CD4-positive, alpha-beta memory T cell (primary cell): Measurements from ENCODE around the gene LSM2. TPM values are rescaled to one million over a fixed set of nuclear protein-coding genes. Genes with fewer than 3 reads are reported as not detected.

Experiments
- CTCF ChIA-PET: fragments of 350-600 bp; sonication (Branson Sonifier 250); formaldehyde crosslinking; loops from one replicate; lab custom pipeline; 2021; ENCODE audit warnings: inconsistent platforms; ENCODE audit not compliant: partially characterized antibody; lab: Charles Lee
- POLR2A ChIA-PET: fragments of 350-600 bp; sonication (Branson Sonifier 250); formaldehyde crosslinking; loops from one replicate; lab custom pipeline; 2021; ENCODE audit not compliant: partially characterized antibody; lab: Charles Lee
- DNase-seq, 5 donors: peaks; one replicate each; pipeline versions ENCODE4 v3.0.0 to v3.0.0-alpha.2; 2020 to 2022; ENCODE audit warnings: mixed read lengths in 1 of 5
- H3K27ac ChIP-seq: one replicate; pipeline ENCODE4 v1.7.0; 2013; ENCODE audit warnings: low read depth, low read length
- H3K27me3 ChIP-seq: 2 replicates; pipeline ENCODE4 v1.7.0; 2013; ENCODE audit warnings: mild to moderate bottlenecking, low read length, moderate library complexity; ENCODE audit not compliant: insufficient read depth
- H3K36me3 ChIP-seq: 2 replicates; pipeline ENCODE4 v1.7.0; 2013; ENCODE audit warnings: mild to moderate bottlenecking, low read length, moderate library complexity; ENCODE audit not compliant: insufficient read depth
- H3K4me1 ChIP-seq: 2 replicates; pipeline ENCODE4 v1.7.0; 2013; ENCODE audit warnings: mild to moderate bottlenecking, low read length, moderate library complexity; ENCODE audit not compliant: insufficient read depth
- H3K4me3 ChIP-seq, 2 donors: one replicate each; pipeline ENCODE4 v1.7.0; 2013; ENCODE audit warnings: low read length in 2 of 2, mild to moderate bottlenecking in 1 of 2
- H3K9me3 ChIP-seq, 2 donors: one replicate each; pipeline ENCODE4 v1.7.0; 2013; ENCODE audit warnings: low read length in 2 of 2, control low read depth in 1 of 2; ENCODE audit not compliant: control insufficient read depth in 1 of 2
- H3K27ac Mint-ChIP-seq, 7 donors: one replicate each; pipeline ENCODE4 v1.8.0; 2020 to 2021; ENCODE audit warnings: mixed read lengths in 7 of 7, mild to moderate bottlenecking in 6 of 7, inconsistent platforms in 3 of 7, moderate library complexity in 3 of 7
- H3K27me3 Mint-ChIP-seq, 2 donors: one replicate each; pipeline ENCODE4 v1.8.0; 2020 to 2021; ENCODE audit warnings: mixed read lengths in 2 of 2
- H3K36me3 Mint-ChIP-seq, 2 donors: one replicate each; pipeline ENCODE4 v1.8.0; 2020 to 2021; ENCODE audit warnings: mixed read lengths in 2 of 2, inconsistent platforms in 1 of 2, mild to moderate bottlenecking in 1 of 2
- H3K4me1 Mint-ChIP-seq, 4 donors: one replicate each; pipeline ENCODE4 v1.8.0; 2020 to 2021; ENCODE audit warnings: mixed read lengths in 4 of 4, mild to moderate bottlenecking in 1 of 4
- H3K4me3 Mint-ChIP-seq, 8 donors: one replicate each; pipeline ENCODE4 v1.8.0; 2020 to 2021; ENCODE audit warnings: mixed read lengths in 8 of 8, mild to moderate bottlenecking in 7 of 8, moderate library complexity in 6 of 8, inconsistent platforms in 3 of 8
- H3K9me3 Mint-ChIP-seq, 8 donors: one replicate each; pipeline ENCODE4 v1.8.0; 2020 to 2021; ENCODE audit warnings: mixed read lengths in 8 of 8, mild to moderate bottlenecking in 5 of 8, inconsistent platforms in 3 of 8, moderate library complexity in 1 of 8
- intact Hi-C: fragments of 100-400 bp; cut with micrococcal nuclease; formaldehyde crosslinking; loops from one replicate; pipeline ENCODE4 v1.15.1; 2023
- polyA plus RNA-seq, 2 donors: library from polyadenylated mRNA; unstranded; fragments of 300-500 nt; fragmentation: Illumina TruSeq; gene quantifications; one replicate each; pipeline ENCODE4 v1.2.3, GENCODE V29; 2021
- total RNA-seq, 2 experiments: library from RNA; stranded (reverse); gene quantifications; one replicate each; pipeline ENCODE4 v1.2.3, GENCODE V29; 2021

LSM2 gene
- total and polyA plus RNA-seq, 4 experiments from 2014 or later, result 30.0 to 80.4 (median 51.0) TPM

- no peaks in the 10 kb centered on the region for H3K4me1 ChIP-seq
- no peak overlapping the region for H3K27ac ChIP-seq
- Mint-ChIP-seq H3K4me3 (no peak overlapping the region), H3K27ac (peak overlapping the region in 1 of 7 donors; percentile 12), H3K4me1 (peaks cover 0 to 5% (median 3%) of the 10 kb centered on the region in 4 donors), H3K27me3 (no peaks in the 10 kb centered on the region), H3K36me3 (peaks cover 5 to 11% of the 10 kb centered on the region in 2 donors), H3K9me3 (no peaks in the 10 kb centered on the region)
- ChIA-PET POLR2A (no interaction called here), CTCF (no interaction called here)
- no peak for DNase-seq
- H3K27me3 ChIP-seq, result no peaks in the 10 kb centered on the region
- H3K9me3 ChIP-seq, result no peaks in the 10 kb centered on the region
- intact Hi-C loops, result no loop called here
- H3K36me3 ChIP-seq, result no peaks in the 10 kb centered on the region
- H3K4me3 ChIP-seq, result no peak overlapping the region
These were observed 43.7 kb downstream of the LSM2 start for GRCh38 chr6:31762878-31763618.

GRCh38 chr6:31762356-31762755 is 44.4 kb downstream of the LSM2 start, which contains the start of gene SAPCD1:
SAPCD1 (plus strand) TSS chr6:31762656; CDS start chr6:31763055, 399 bp downstream.
- Histone ChIP-seq H3K4me3 (no peak within 1 kb of the TSS), H3K27ac (no peak within 1 kb of the TSS), H3K27me3 (no peaks in the 10 kb centered on the region), H3K4me1 (no peaks in the 10 kb centered on the region), H3K36me3 (no peaks in the 10 kb centered on the region), H3K9me3 (no peaks in the 10 kb centered on the region)
- H3K27ac Mint-ChIP-seq, result peak within 1 kb of the TSS in 3 of 7 donors; percentile 12 to 55 (median 32)
- intact Hi-C loops, result no loop called here
- H3K9me3 Mint-ChIP-seq, result no peaks in the 10 kb centered on the region
- H3K27me3 Mint-ChIP-seq, result no peaks in the 10 kb centered on the region
- H3K4me1 Mint-ChIP-seq, result peaks cover 0 to 5% (median 3%) of the 10 kb centered on the region in 4 donors
- ChIA-PET POLR2A (no interaction called here), CTCF (no interaction called here)
- no peak within 1 kb of the TSS for H3K4me3 Mint-ChIP-seq
- no peak for DNase-seq
- H3K36me3 Mint-ChIP-seq, result peaks cover 5 to 11% of the 10 kb centered on the region in 2 donors

GRCh38 chr6:31761343-31761742 is 45.4 kb downstream of the LSM2 start:
- no peaks in the 10 kb centered on the region for H3K36me3 ChIP-seq
- ChIA-PET POLR2A (no interaction called here), CTCF (no interaction called here)
- no peak overlapping the region for H3K4me3 Mint-ChIP-seq
- H3K27ac Mint-ChIP-seq, result peak overlapping the region in 1 of 7 donors; percentile 35
- no peak overlapping the region for H3K27ac ChIP-seq
- H3K4me1 ChIP-seq, result no peaks in the 10 kb centered on the region
- H3K9me3 ChIP-seq, result no peaks in the 10 kb centered on the region
- no peak overlapping the region for H3K4me3 ChIP-seq
- no peaks in the 10 kb centered on the region for H3K27me3 Mint-ChIP-seq
- DNase-seq, result no peak
- intact Hi-C loops, result no loop called here
- peaks cover 0 to 5% (median 3%) of the 10 kb centered on the region in 4 donors for H3K4me1 Mint-ChIP-seq
- peaks cover 5 to 11% of the 10 kb centered on the region in 2 donors for H3K36me3 Mint-ChIP-seq
- H3K9me3 Mint-ChIP-seq, result no peaks in the 10 kb centered on the region
- no peaks in the 10 kb centered on the region for H3K27me3 ChIP-seq

- no peak overlapping the region for H3K4me3 ChIP-seq
- H3K27ac ChIP-seq, result no peak overlapping the region
- no peak for DNase-seq
- Mint-ChIP-seq H3K4me3 (no peak overlapping the region), H3K4me1 (peaks cover 0 to 5% (median 3%) of the 10 kb centered on the region in 4 donors), H3K27ac (peak overlapping the region in 2 of 7 donors; percentile 35 to 60), H3K9me3 (no peaks in the 10 kb centered on the region), H3K36me3 (peaks cover 5 to 11% of the 10 kb centered on the region in 2 donors), H3K27me3 (no peaks in the 10 kb centered on the region)
- H3K36me3 ChIP-seq, result no peaks in the 10 kb centered on the region
- POLR2A ChIA-PET, result no interaction called here
- no peaks in the 10 kb centered on the region for H3K9me3 ChIP-seq
- H3K4me1 ChIP-seq, result no peaks in the 10 kb centered on the region
- CTCF ChIA-PET, result no interaction called here
- no peaks in the 10 kb centered on the region for H3K27me3 ChIP-seq
- intact Hi-C loops, result no loop called here
These were observed 46.0 kb downstream of the LSM2 start for GRCh38 chr6:31760790-31761189.

GRCh38 chr6:31758281-31758680 is 48.5 kb downstream of the LSM2 start:
- H3K4me1 Mint-ChIP-seq, result peaks cover 0 to 5% (median 0%) of the 10 kb centered on the region in 4 donors
- no peaks in the 10 kb centered on the region for H3K27me3 Mint-ChIP-seq
- H3K27ac ChIP-seq, result no peak overlapping the region
- peak overlapping the region in 3 of 7 donors; percentile 10 to 72 (median 38) for H3K27ac Mint-ChIP-seq
- H3K9me3 ChIP-seq, result no peaks in the 10 kb centered on the region
- POLR2A ChIA-PET, result interaction anchor here (1.6 kb wide), 1 partner anchor 18 kb away, joined by 3 read pairs; the partner anchor contains the start of gene MSH5
- CTCF ChIA-PET, result interaction anchor here (2.0 kb wide), 1 partner anchor 12 kb away, joined by 11 read pairs; no protein-coding TSS in a partner anchor
- no peak overlapping the region for H3K4me3 ChIP-seq
- no peaks in the 10 kb centered on the region for H3K36me3 ChIP-seq
- H3K36me3 Mint-ChIP-seq, result peaks cover 5 to 11% of the 10 kb centered on the region in 2 donors
- no peaks in the 10 kb centered on the region for H3K9me3 Mint-ChIP-seq
- H3K4me1 ChIP-seq, result no peaks in the 10 kb centered on the region
- no peak for DNase-seq
- no peak overlapping the region for H3K4me3 Mint-ChIP-seq
- intact Hi-C loops, result no loop called here
- H3K27me3 ChIP-seq, result no peaks in the 10 kb centered on the region

- Mint-ChIP-seq H3K4me1 (peaks cover 0 to 4% (median 2%) of the 10 kb centered on the region in 4 donors), H3K9me3 (no peaks in the 10 kb centered on the region), H3K4me3 (no peak overlapping the region), H3K36me3 (no peaks in the 10 kb centered on the region), H3K27ac (no peak overlapping the region), H3K27me3 (no peaks in the 10 kb centered on the region)
- H3K4me1 ChIP-seq, result no peaks in the 10 kb centered on the region
- no peaks in the 10 kb centered on the region for H3K27me3 ChIP-seq
- no peak overlapping the region for H3K4me3 ChIP-seq
- intact Hi-C loops, result no loop called here
- H3K9me3 ChIP-seq, result no peaks in the 10 kb centered on the region
- ChIA-PET CTCF (interaction anchor here (1.3 to 1.5 kb wide), 2 partner anchors 38 to 62 kb away, joined by 3 read pairs; no protein-coding TSS in a partner anchor), POLR2A (no interaction called here)
- DNase-seq, result no peak
- H3K36me3 ChIP-seq, result no peaks in the 10 kb centered on the region
- H3K27ac ChIP-seq, result no peak overlapping the region
These were observed 53.9 kb downstream of the LSM2 start for GRCh38 chr6:31752739-31753319.

GRCh38 chr6:31750411-31751022 is 56.2 kb downstream of the LSM2 start:
- intact Hi-C loops, result no loop called here
- Histone ChIP-seq H3K27me3 (no peaks in the 10 kb centered on the region), H3K4me1 (no peaks in the 10 kb centered on the region), H3K4me3 (no peak overlapping the region), H3K36me3 (no peaks in the 10 kb centered on the region), H3K9me3 (no peaks in the 10 kb centered on the region), H3K27ac (no peak overlapping the region)
- DNase-seq, result no peak
- ChIA-PET POLR2A (interaction anchor here (1.2 kb wide), 1 partner anchor 11 kb away, joined by 4 read pairs; the partner anchor contains the start of gene MSH5), CTCF (interaction anchor here (0.9 to 1.1 kb wide), 2 partner anchors 19 to 21 kb away, joined by 3 read pairs; no protein-coding TSS in a partner anchor)
- Mint-ChIP-seq H3K4me3 (no peak overlapping the region), H3K4me1 (peaks cover 0 to 8% (median 2%) of the 10 kb centered on the region in 4 donors), H3K36me3 (no peaks in the 10 kb centered on the region), H3K27ac (no peak overlapping the region), H3K27me3 (no peaks in the 10 kb centered on the region), H3K9me3 (no peaks in the 10 kb centered on the region)
